Muscle layer of duodenum (tissue), 2 donors: ENCODE data around the gene AEBP1.

Experiments
- H3K27ac ChIP-seq: one replicate; pipeline ENCODE4 v1.7.0; 2013; ENCODE audit warnings: mild to moderate bottlenecking, low read length
- H3K27me3 ChIP-seq: one replicate; pipeline ENCODE4 v1.7.0; 2013; ENCODE audit warnings: low read depth, mild to moderate bottlenecking, control low read depth, low read length
- H3K36me3 ChIP-seq, 2 donors: one replicate each; pipeline ENCODE4 v1.7.0; 2013; ENCODE audit warnings: low read length in 2 of 2, control low read depth in 1 of 2, mild to moderate bottlenecking in 1 of 2; ENCODE audit not compliant: insufficient read depth in 2 of 2, control insufficient read depth in 1 of 2
- H3K4me1 ChIP-seq, 2 donors: one replicate each; pipeline ENCODE4 v1.7.0; 2013; ENCODE audit warnings: low read length in 2 of 2, mild to moderate bottlenecking in 2 of 2, control low read depth in 1 of 2, moderate library complexity in 1 of 2; ENCODE audit not compliant: insufficient read depth in 2 of 2, control insufficient read depth in 1 of 2
- H3K4me3 ChIP-seq, 2 donors: one replicate each; pipeline ENCODE4 v1.7.0; 2013; ENCODE audit warnings: low read length in 2 of 2, low read depth in 1 of 2, mild to moderate bottlenecking in 1 of 2
- H3K9me3 ChIP-seq, 2 donors: one replicate each; pipeline ENCODE4 v1.7.0; 2013; ENCODE audit warnings: low read length in 2 of 2, control low read depth in 1 of 2, mild to moderate bottlenecking in 1 of 2; ENCODE audit not compliant: control insufficient read depth in 1 of 2
- donor health status: healthy.

The AEBP1 gene

DNA sequence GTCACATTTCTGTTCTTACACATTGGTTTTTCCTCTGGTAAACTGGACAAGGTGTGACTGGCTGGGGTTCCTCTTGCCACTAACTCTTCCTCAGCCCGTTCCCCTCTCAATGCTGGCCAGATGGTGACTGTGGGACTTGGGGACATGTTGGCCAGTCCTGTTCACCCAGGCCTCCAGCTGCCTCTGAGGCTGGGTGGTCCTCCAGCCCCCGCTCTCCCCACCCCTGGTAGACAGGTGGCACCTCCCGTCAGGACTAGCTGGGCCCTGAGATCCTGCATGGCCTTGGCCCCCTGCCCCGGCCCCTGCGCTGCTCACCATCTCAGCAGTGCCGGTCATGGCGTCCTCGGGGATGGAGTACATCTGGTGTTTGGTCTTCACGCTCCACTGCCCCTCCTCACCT, 47.8 kb downstream of the AEBP1 start:
- no peaks in the 10 kb centered on the region for H3K36me3 ChIP-seq
- H3K4me1 ChIP-seq, result peaks cover 0 to under 1% of the 10 kb centered on the region in 2 donors
- H3K27ac ChIP-seq, result no peak overlapping the region
- H3K4me3 ChIP-seq, result no peak overlapping the region
- no peaks in the 10 kb centered on the region for H3K27me3 ChIP-seq
- H3K9me3 ChIP-seq, result no peaks in the 10 kb centered on the region

DNA sequence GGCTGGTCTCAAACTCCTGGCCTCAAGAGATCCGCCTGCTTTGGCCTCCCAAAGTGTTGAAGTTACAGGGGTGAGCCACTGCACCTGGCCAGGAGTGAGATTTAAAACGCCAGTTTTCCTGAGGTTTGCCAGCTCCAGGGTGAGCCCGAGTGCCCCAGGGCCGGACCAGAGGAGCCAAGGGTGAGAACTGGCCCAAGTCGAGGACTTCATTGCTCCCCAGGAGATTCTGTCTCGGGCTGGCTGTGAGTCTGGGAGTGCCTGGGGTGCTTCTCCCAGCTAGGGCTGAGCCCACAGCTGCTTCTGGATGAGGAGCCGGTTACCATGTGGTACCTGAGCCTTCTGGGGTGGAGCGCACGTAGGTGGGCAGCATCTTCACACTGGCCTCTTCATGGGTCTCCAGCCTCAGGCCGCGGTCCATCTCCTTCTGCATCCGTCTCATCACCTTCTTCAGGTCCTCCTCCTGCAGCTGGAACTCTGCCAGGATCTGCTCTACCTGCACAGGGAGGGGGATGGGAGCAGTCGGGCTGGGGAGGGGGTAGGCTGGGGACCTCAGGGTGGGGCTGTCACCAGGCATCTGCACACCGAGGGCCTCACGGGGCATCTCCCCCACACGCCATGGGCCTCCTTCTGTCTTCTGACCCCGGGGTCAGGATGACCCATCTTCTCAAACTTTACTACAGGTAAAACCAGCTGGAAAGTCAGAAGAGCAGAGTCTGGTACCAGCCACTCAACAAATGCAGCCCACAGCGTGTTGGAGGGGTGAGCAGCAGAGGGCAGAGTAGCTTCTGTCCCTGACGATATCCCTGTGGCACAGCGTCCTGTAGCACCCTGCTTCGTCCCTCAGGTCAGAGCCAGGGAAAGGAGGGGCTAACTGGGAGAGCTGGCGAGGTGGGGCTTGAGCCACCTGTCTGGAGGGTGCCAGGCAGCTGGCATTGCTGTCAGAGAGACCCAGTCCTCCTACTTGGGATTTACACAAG, 49.1 kb downstream of the AEBP1 start:
- H3K4me1 ChIP-seq, result no peaks in the 10 kb centered on the region
- no peaks in the 10 kb centered on the region for H3K27me3 ChIP-seq
- no peak overlapping the region for H3K4me3 ChIP-seq
- no peak overlapping the region for H3K27ac ChIP-seq
- H3K9me3 ChIP-seq, result no peaks in the 10 kb centered on the region
- no peaks in the 10 kb centered on the region for H3K36me3 ChIP-seq

DNA sequence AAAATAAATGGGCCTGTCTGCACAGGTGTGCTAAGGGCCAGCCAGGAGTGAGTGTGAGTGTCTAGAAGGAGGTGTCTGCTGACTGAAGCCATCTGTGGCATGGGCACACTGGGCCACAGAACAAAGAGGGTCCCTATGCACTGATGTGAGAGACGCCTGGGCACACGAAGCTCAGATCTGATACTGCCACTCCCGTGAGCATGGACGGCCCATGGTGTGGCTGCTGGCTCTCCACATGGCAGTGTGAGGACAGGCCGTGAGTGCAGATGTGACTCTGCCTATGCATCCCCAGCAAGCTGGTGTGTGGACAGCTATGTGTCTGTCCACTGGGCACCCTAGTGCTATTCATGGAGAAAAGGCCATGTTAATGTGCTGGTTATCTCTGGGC, 49.8 kb downstream of the AEBP1 start:
- Histone ChIP-seq H3K4me3 (no peak overlapping the region), H3K27me3 (no peaks in the 10 kb centered on the region), H3K36me3 (no peaks in the 10 kb centered on the region), H3K27ac (no peak overlapping the region), H3K9me3 (no peaks in the 10 kb centered on the region), H3K4me1 (no peaks in the 10 kb centered on the region)

DNA sequence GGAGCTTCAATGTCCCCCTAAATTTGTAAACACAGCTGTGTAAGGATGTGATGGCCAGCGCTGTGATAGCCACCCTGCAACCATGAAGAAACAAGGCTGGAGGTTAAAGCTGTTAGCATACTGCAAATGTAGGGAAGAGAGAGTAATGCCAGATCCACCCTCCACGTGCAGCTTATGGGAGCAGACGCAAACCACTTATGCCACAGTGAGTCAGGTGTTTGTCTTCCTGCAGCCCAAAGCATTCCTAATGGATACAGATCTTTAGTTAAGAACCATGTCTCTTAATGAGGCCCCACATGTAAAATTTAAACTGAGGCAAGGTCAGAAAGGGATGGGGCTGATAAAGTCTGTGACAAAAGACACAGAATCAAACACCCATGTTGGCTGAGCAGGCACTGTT, 50.6 kb downstream of the AEBP1 start:
- no peaks in the 10 kb centered on the region for H3K36me3 ChIP-seq
- no peak overlapping the region for H3K27ac ChIP-seq
- H3K4me1 ChIP-seq, result no peaks in the 10 kb centered on the region
- no peaks in the 10 kb centered on the region for H3K27me3 ChIP-seq
- H3K4me3 ChIP-seq, result no peak overlapping the region
- H3K9me3 ChIP-seq, result no peaks in the 10 kb centered on the region

DNA sequence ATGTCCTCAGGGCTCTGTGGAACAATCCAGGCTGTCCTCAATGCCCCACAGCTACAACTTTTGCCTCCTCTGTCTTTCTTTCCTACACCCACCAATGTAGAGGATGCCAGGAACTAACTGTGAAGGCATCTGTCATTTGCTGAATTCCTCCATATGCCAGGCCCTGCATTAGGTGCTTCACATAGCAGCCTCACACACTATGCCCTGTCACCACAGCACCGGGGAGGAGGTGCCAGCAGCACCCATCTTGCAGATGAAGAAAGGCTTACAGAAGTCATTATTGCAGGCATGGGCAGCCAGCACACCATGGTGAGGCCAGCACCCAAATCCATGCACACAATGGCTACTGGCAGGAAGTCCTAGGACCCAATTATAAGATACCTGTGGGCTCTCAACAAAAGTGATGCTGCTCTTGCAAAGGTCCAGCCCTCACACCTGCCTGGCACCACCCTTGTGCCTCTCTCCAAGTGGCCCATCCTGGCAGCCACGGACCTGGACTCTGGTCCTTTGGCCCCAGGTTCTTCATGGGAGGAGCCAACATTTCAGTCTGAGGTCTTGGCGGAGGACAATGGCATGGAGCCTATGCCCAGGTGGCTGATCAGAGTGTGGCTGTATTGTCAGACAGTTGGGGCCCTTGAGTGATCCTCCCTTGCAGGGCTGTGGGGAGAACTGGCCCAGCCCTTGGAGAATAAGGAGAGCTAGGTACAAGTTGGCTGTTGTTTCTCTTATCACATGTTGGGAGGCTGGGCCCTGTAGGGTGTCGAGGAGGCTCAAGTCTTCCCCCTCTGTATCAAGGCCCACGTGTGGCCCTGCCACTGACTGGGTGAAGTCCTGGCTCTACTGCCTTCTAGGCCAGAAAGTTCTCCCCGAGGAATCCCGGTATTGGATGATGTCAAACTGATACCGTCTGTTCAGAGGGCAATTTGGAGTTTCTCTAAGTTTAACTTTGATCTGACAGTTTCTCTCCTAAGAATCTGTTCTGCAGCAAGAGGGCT, 51.3 kb downstream of the AEBP1 start:
- Histone ChIP-seq H3K4me3 (no peak overlapping the region), H3K27ac (no peak overlapping the region), H3K9me3 (no peaks in the 10 kb centered on the region), H3K27me3 (no peaks in the 10 kb centered on the region), H3K4me1 (no peaks in the 10 kb centered on the region), H3K36me3 (no peaks in the 10 kb centered on the region)

DNA sequence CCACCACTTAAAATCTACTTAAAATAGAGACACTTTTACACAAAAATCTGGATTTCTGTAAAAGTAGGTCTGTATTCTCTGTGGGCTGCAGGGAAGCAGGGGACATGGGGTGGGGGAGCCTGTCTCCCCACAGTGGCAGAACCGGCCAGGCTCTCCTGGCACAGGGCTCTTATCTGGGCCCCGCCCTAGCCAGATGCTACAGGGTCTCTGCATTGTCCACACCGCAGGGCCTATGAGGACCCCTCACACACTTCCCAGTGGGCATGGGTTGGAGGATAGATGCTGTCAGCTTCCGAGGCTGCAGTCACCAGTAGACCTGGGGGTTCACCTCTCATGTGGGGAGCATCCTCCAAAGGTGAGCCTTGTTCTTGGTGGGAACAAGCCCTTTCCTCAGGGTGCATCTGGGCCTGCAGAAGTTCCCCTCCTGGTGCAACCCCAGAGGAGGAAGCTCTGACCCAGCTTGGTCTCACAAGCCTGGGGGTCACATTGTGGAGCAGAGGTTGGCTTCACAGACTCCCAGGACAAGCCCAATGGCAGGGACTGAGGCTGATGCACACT, 52.4 kb downstream of the AEBP1 start:
- no peaks in the 10 kb centered on the region for H3K27me3 ChIP-seq
- no peaks in the 10 kb centered on the region for H3K36me3 ChIP-seq
- H3K4me1 ChIP-seq, result no peaks in the 10 kb centered on the region
- H3K9me3 ChIP-seq, result no peaks in the 10 kb centered on the region
- H3K4me3 ChIP-seq, result no peak overlapping the region
- H3K27ac ChIP-seq, result no peak overlapping the region

DNA sequence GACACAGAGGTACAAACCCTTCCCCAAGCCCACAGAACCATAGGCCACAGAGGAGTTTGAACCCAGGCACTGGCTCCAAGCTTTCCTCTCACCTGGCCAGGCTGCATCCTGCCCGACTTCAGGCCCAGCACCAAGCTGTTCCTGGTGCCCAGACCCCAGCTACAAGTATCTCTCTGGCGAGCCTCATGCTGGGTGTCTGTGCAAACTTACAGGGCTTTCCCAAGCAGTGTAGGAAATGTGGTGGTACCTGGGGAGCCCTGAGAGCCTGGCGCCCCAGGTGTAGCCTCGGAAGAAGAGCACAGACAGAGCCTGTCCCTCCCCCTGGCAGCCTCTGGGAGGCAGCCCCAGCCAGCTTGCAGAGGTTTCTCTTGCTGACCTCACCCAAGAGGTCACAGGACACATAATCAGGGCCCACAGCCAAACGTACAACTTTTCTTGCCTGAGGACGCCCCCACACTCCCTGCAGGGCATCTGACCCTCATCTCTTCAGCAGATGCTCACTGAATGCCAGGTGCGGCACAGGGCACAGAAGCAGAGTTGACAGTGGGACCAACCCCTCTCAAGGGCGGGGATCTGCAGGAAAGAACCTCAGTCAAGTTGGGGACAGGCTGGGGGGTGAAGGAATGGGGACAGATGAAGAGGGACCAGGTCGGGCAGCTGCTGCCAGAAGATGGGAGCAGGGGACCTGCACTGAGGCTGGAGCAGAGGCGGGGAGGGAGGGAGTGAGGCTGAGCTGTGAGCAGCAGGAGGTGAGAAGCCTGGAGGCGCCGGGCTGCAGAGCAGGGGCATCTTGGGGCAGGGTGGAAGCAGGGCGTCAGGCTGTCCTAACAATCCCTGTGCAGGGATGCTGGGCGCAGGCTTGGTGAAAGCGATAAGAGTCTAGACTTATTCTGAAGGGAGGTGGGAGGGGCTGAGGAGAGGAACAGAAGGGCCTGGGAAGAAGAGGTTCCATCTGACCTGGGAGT, 53.3 kb downstream of the AEBP1 start:
- H3K4me1 ChIP-seq, result no peaks in the 10 kb centered on the region
- no peaks in the 10 kb centered on the region for H3K9me3 ChIP-seq
- no peaks in the 10 kb centered on the region for H3K27me3 ChIP-seq
- no peaks in the 10 kb centered on the region for H3K36me3 ChIP-seq
- no peak overlapping the region for H3K4me3 ChIP-seq
- no peak overlapping the region for H3K27ac ChIP-seq

DNA sequence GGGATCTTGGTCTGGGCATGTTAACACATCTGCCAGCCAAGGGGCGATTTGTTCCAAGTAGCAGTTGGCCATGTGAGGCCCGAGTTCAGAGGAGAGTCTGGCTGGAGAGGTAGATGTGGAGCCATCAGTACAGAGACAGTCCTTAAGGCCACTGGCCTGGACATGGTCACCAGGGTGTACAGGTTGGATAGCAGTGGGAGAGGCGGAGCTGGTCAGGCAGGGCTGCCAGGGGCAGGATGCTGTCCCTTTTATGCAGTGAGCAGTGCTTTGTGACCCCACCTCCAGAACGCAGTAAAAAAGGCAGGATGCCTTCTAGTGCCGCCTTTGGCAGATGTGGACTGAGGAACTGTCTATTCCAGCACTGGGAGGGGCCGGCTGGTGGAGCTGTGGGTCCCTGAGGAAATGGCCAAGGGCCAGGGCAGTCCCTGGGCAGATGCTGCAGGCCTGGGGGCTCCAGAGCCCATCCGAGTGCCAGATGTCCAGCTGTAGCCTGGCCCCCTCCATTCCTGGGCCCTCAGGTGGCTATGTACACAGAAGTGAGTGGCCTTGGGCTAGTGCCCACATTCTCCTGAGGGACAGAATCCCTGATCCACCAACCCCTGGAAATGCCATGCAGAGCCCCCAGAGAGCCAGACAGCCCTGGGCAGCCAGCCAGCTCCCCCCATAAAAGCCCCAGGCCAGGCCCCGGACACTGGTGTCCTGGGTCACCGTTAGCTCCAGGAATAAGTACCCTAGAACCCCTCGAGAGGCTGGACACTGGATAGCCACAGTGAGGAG, 54.1 kb downstream of the AEBP1 start:
- Histone ChIP-seq H3K4me1 (no peaks in the 10 kb centered on the region), H3K27me3 (no peaks in the 10 kb centered on the region), H3K36me3 (no peaks in the 10 kb centered on the region), H3K4me3 (no peak overlapping the region), H3K9me3 (no peaks in the 10 kb centered on the region), H3K27ac (no peak overlapping the region)

DNA sequence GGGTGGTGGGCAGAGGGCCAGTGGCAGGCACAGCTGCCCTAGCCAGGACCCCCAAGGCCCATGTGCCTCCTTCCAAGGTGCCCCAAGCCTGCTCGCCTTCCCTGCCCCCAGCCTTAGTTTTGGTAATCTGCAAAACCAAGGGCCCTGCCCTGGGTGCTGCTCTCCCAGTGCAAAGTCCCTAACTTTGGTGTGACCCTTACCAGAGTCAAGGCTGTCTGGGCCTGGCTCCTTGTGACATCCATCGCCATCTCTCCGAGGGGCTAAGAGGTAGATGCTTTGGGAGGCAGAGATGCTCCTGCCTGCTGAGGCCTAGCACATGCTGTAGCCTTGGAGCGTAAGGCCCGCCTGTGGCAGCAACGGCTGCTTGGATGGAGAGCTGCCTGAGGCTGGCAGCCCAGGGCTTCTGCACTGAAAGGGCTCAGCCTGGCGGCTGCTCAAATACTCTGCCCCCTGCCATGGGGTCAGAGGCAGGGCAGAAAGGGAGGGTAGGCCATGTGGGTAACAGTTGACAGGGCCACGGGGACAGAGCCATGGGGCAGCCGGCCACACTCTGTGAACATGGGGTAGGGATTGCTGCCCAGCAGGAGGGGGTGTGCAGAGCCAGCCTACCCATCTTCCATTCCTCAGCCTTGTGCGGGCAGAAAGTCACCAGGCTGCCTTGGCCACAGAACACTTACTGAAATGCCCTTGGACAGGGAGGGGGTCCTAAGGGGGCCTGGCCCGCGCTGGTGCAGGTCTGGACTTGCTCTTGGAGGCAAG, 54.9 kb downstream of the AEBP1 start:
- Histone ChIP-seq H3K4me3 (no peak overlapping the region), H3K4me1 (no peaks in the 10 kb centered on the region), H3K9me3 (no peaks in the 10 kb centered on the region), H3K36me3 (no peaks in the 10 kb centered on the region), H3K27me3 (no peaks in the 10 kb centered on the region), H3K27ac (no peak overlapping the region)
